IMR-90 (cell line): ENCODE results near the gene APOBEC3F. TPM values are rescaled to one million over a fixed set of nuclear protein-coding genes. Genes with fewer than 3 reads are reported as not detected.

ENCODE experiments used
- ATAC-seq: fragments of 200-7000 bp; cut with Tn5 transposase; 2 replicates; pipeline ENCODE4 v1.9.1; 2020; ENCODE audit warnings: low read depth, mild to moderate bottlenecking, moderate library complexity
- BruUV-seq: library from RNA; stranded (reverse); fragments of 400-500 nt; replicated peaks from 2 replicates; lab custom pipeline; 2021; lab: Mats Ljungman, UMichigan
- CTCF ChIA-PET: fragments of 300-600 bp; formaldehyde crosslinking; extraction: SDS; loops from one replicate; lab custom pipeline; 2021; ENCODE audit warnings: antibody characterized with exemption; lab: Yijun Ruan, JAX
- POLR2A ChIA-PET: fragments of 300-600 bp; sonication (Branson Sonifier 250); formaldehyde crosslinking; loops from one replicate; lab custom pipeline; 2022; ENCODE audit warnings: antibody characterized with exemption; ENCODE audit not compliant: unreplicated experiment; lab: Charles Lee
- DNase-seq: peaks from one replicate; pipeline ENCODE4 v3.0.0; 2013
- H2AFZ ChIP-seq: replicated peaks from 2 replicates; pipeline ENCODE3; 2013; ENCODE audit warnings: low read length, mild to moderate bottlenecking; ENCODE audit not compliant: poor library complexity
- H2AK5ac ChIP-seq: 2 replicates; pipeline ENCODE4 v1.6.1; 2013; ENCODE audit warnings: low read depth, low read length, inconsistent platforms
- H2AK9ac ChIP-seq: replicated peaks from 2 replicates; pipeline ENCODE3; 2013; ENCODE audit warnings: mild to moderate bottlenecking, low read depth, low read length, moderate library complexity; ENCODE audit not compliant: poor library complexity
- H2BK120ac ChIP-seq: 2 replicates; pipeline ENCODE4 v1.6.1; 2013; ENCODE audit warnings: low read depth, low read length, inconsistent platforms
- H2BK15ac ChIP-seq: 3 replicates; pipeline ENCODE4 v1.6.1; 2013; ENCODE audit warnings: low read depth, low read length, inconsistent platforms
- H2BK20ac ChIP-seq: 2 replicates; pipeline ENCODE4 v1.6.1; 2013; ENCODE audit warnings: low read depth, mild to moderate bottlenecking, inconsistent platforms, low read length, moderate library complexity
- H2BK5ac ChIP-seq: 2 replicates; pipeline ENCODE4 v1.6.1; 2013; ENCODE audit warnings: mild to moderate bottlenecking, low read depth, low read length, inconsistent platforms; ENCODE audit not compliant: poor library complexity, severe bottlenecking
- H3K14ac ChIP-seq: replicated peaks from 2 replicates; pipeline ENCODE4 v1.6.1; 2013; ENCODE audit warnings: low read depth, low read length, inconsistent platforms
- H3K18ac ChIP-seq: 2 replicates; pipeline ENCODE4 v1.6.1; 2013; ENCODE audit warnings: low read depth, low read length, control low read depth
- H3K23ac ChIP-seq: 2 replicates; pipeline ENCODE4 v1.6.1; 2013; ENCODE audit warnings: low read depth, low read length, inconsistent platforms
- H3K27ac ChIP-seq: 2 replicates; pipeline ENCODE4 v1.5.1; 2013; ENCODE audit warnings: mild to moderate bottlenecking, control low read depth, low read length; ENCODE audit not compliant: insufficient read depth
- H3K27me3 ChIP-seq: 2 replicates; pipeline ENCODE4 v1.6.1; 2013; ENCODE audit warnings: low read length; ENCODE audit not compliant: control insufficient read depth, insufficient read depth
- H3K36me3 ChIP-seq: 2 replicates; pipeline ENCODE4 v1.6.1; 2013; ENCODE audit warnings: low read length, mixed read lengths; ENCODE audit not compliant: control insufficient read depth, insufficient read depth
- H3K4ac ChIP-seq: 2 replicates; pipeline ENCODE4 v1.6.1; 2013; ENCODE audit warnings: low read depth, low read length, inconsistent platforms
- H3K4me1 ChIP-seq: 2 replicates; pipeline ENCODE4 v1.6.1; 2013; ENCODE audit warnings: low read length, mixed read lengths; ENCODE audit not compliant: control insufficient read depth, insufficient read depth
- H3K4me2 ChIP-seq: 2 replicates; pipeline ENCODE4 v1.6.1; 2013; ENCODE audit warnings: low read depth, mild to moderate bottlenecking, control low read depth, low read length, moderate library complexity
- H3K4me3 ChIP-seq: 2 replicates; pipeline ENCODE4 v1.5.1; 2013; ENCODE audit warnings: low read depth, mild to moderate bottlenecking, control low read depth, low read length, moderate library complexity; ENCODE audit not compliant: insufficient read depth
- H3K56ac ChIP-seq: 2 replicates; pipeline ENCODE4 v1.6.1; 2013; ENCODE audit warnings: low read length, inconsistent platforms; ENCODE audit not compliant: insufficient read depth; ENCODE audit errors: extremely low read depth
- H3K79me1 ChIP-seq, 2 experiments: 2 replicates each; pipeline ENCODE4 v1.6.1; 2013; ENCODE audit warnings: low read length in 2 of 2, inconsistent platforms in 1 of 2, low read depth in 1 of 2
- H3K9ac ChIP-seq: 2 replicates; pipeline ENCODE4 v1.6.1; 2013; ENCODE audit warnings: low read depth, low read length, control low read depth
- H3K9me1 ChIP-seq: 2 replicates; pipeline ENCODE4 v1.6.1; 2013; ENCODE audit warnings: low read length, inconsistent platforms; ENCODE audit not compliant: insufficient read depth
- H3K9me3 ChIP-seq: 2 replicates; pipeline ENCODE4 v1.6.1; 2013; ENCODE audit warnings: low read length; ENCODE audit not compliant: control insufficient read depth, insufficient read depth
- H4K20me1 ChIP-seq: 2 replicates; pipeline ENCODE4 v1.6.1; 2013; ENCODE audit warnings: low read length, inconsistent platforms; ENCODE audit not compliant: insufficient read depth
- H4K5ac ChIP-seq: 2 replicates; pipeline ENCODE4 v1.6.1; 2013; ENCODE audit warnings: mild to moderate bottlenecking, low read depth, low read length, control low read depth
- H4K8ac ChIP-seq, 2 experiments: 2 replicates each; pipeline ENCODE4 v1.6.1; 2013; ENCODE audit warnings: low read depth in 2 of 2, low read length in 2 of 2, control low read depth in 1 of 2, inconsistent platforms in 1 of 2
- H4K91ac ChIP-seq: 2 replicates; pipeline ENCODE4 v1.6.1; 2013; ENCODE audit warnings: low read depth, low read length, inconsistent platforms; ENCODE audit not compliant: insufficient read depth
- BHLHE40 ChIP-seq: fragments of 150-350 bp; IDR thresholded peaks from 2 replicates; pipeline ENCODE4 v1.6.1; 2016; ENCODE audit warnings: mild to moderate bottlenecking, low read depth, low read length
- CEBPB ChIP-seq: IDR thresholded peaks from 2 replicates; pipeline ENCODE4 v1.6.1; 2012; ENCODE audit warnings: low read depth, low read length, improper control_type of control experiment
- CHD1 ChIP-seq: IDR thresholded peaks from 2 replicates; pipeline ENCODE4 v1.6.1; 2012; ENCODE audit warnings: low read depth, low read length, improper control_type of control experiment
- CTCF ChIP-seq: conservative IDR thresholded peaks from 2 replicates; pipeline ENCODE4 v1.5.1; 2012; ENCODE audit warnings: mild to moderate bottlenecking, low read depth, low read length, improper control_type of control experiment
- ELK1 ChIP-seq: fragments of 150-350 bp; IDR thresholded peaks from 2 replicates; pipeline ENCODE4 v1.6.1; 2016; ENCODE audit warnings: low read depth, mild to moderate bottlenecking, low read length, moderate library complexity, borderline replicate concordance
- FOS ChIP-seq: fragments of 150-350 bp; IDR thresholded peaks from 2 replicates; pipeline ENCODE4 v1.6.1; 2016; ENCODE audit warnings: low read depth, low read length
- MAFK ChIP-seq: IDR thresholded peaks from 2 replicates; pipeline ENCODE4 v1.6.1; 2012; ENCODE audit warnings: low read depth, low read length, improper control_type of control experiment
- MAZ ChIP-seq: IDR thresholded peaks from 2 replicates; pipeline ENCODE4 v1.6.1; 2012; ENCODE audit warnings: low read depth, mild to moderate bottlenecking, low read length, improper control_type of control experiment, moderate library complexity, borderline replicate concordance
- MXI1 ChIP-seq: IDR thresholded peaks from 2 replicates; pipeline ENCODE4 v1.6.1; 2012; ENCODE audit warnings: low read depth, mild to moderate bottlenecking, low read length, moderate library complexity, borderline replicate concordance
- NFE2L2 ChIP-seq: fragments of 150-350 bp; IDR thresholded peaks from 2 replicates; pipeline ENCODE4 v1.6.1; 2016; ENCODE audit warnings: low read depth, mild to moderate bottlenecking, low read length
- POLR2A ChIP-seq: IDR thresholded peaks from 2 replicates; pipeline ENCODE4 v1.6.1; 2012; ENCODE audit warnings: mild to moderate bottlenecking, low read depth, low read length
- RAD21 ChIP-seq: IDR thresholded peaks from 2 replicates; pipeline ENCODE4 v1.6.1; 2012; ENCODE audit warnings: low read length, improper control_type of control experiment
- RCOR1 ChIP-seq: IDR thresholded peaks from 2 replicates; pipeline ENCODE4 v1.6.1; 2012; ENCODE audit warnings: mild to moderate bottlenecking, low read length, improper control_type of control experiment; ENCODE audit not compliant: insufficient replicate concordance
- RFX5 ChIP-seq: IDR thresholded peaks from 2 replicates; pipeline ENCODE4 v1.8.0; 2012; ENCODE audit warnings: low read depth, mild to moderate bottlenecking, low read length, moderate library complexity
- SMC3 ChIP-seq: fragments of 150-350 bp; IDR thresholded peaks from 2 replicates; pipeline ENCODE4 v1.6.1; 2016; ENCODE audit warnings: low read depth, mild to moderate bottlenecking, antibody characterized with exemption, low read length, moderate library complexity
- USF2 ChIP-seq: fragments of 150-350 bp; IDR thresholded peaks from 2 replicates; pipeline ENCODE4 v1.6.1; 2017; ENCODE audit warnings: mild to moderate bottlenecking, antibody characterized with exemption, low read length, low read depth
- WGBS, 2 experiments: methylation state at CpG; one replicate each; pipeline versions ENCODE4 v1.1.5 to v1.1.7; 2013; ENCODE audit warnings: missing lambda C conversion rate in 2 of 2; ENCODE audit not compliant: insufficient read length in 1 of 2; ENCODE audit errors: extremely low coverage in 2 of 2; 5-methylcytosine and 5-hydroxymethylcytosine counted together
- dilution Hi-C: fragments of 300-500 bp; cut with HindIII; formaldehyde crosslinking; loops from one replicate; pipeline ENCODE4 v1.14.3; 2018; ENCODE audit warnings: low sequenced_read_pairs; ENCODE audit not compliant: unreplicated experiment
- in situ Hi-C: fragments of 300-500 bp; cut with MboI; formaldehyde crosslinking; loops from 3 replicates; pipeline ENCODE4 v1.14.3; 2019; ENCODE audit warnings: low sequenced_read_pairs, inconsistent platforms, mixed read lengths
- intact Hi-C: fragments of 100-400 bp; cut with micrococcal nuclease; formaldehyde crosslinking; loops from 2 replicates; pipeline ENCODE4 v1.10.0; 2022
- polyA plus RNA-seq, 3 experiments: library from polyadenylated mRNA; depleted of rRNA; stranded (reverse); fragments of >200 nt; gene quantifications; 2 replicates each; pipeline ENCODE4 v1.2.3, GENCODE V29; 2012; ENCODE audit warnings: low replicate concordance in 1 of 3
- total RNA-seq: library from RNA; depleted of rRNA; stranded (reverse); fragments of >200 nt; gene quantifications from 2 replicates; pipeline ENCODE4 v1.2.3, GENCODE V29; 2012

Gene APOBEC3F
- total and polyA plus RNA-seq, 2 of the 4 experiments (the other 2 are of a cell fraction), result 3.4 to 8.3 TPM

- Histone ChIP-seq H3K27ac (no peak overlapping the region), H2BK5ac (no peak overlapping the region), H3K79me1 (no peaks in the 10 kb centered on the region), H3K23ac (no peak overlapping the region), H3K4me1 (no peaks in the 10 kb centered on the region), H2BK120ac (no peak overlapping the region), H3K4me3 (no peak overlapping the region), H3K9me1 (no peaks in the 10 kb centered on the region), H3K9ac (no peak overlapping the region), H2AFZ (no peak overlapping the region), H2BK20ac (no peak overlapping the region), H3K4ac (no peak overlapping the region), H3K27me3 (no peaks in the 10 kb centered on the region), H4K91ac (no peak overlapping the region), H3K4me2 (no peak overlapping the region), H2BK15ac (no peak overlapping the region), H3K18ac (no peak overlapping the region), H3K14ac (no peak overlapping the region), H3K9me3 (no peaks in the 10 kb centered on the region), H4K5ac (no peak overlapping the region), H3K56ac (no peak overlapping the region), H2AK9ac (no peak overlapping the region), H4K20me1 (no peaks in the 10 kb centered on the region), H3K36me3 (peaks cover 4% of the 10 kb centered on the region; the same call in 1 of the 2 replicates), H2AK5ac (no peak overlapping the region), H4K8ac (no peak overlapping the region)
- intact Hi-C loops, result no loop called here
- ChIA-PET CTCF (no interaction called here), POLR2A (no interaction called here)
- in situ Hi-C loops, result no loop called here
- dilution Hi-C loops, result no loop called here
- DNase-seq, result no peak
- no peak for TF ChIP-seq POLR2A
- no peak for TF ChIP-seq CEBPB
- no peak for TF ChIP-seq MAFK
- no peak for TF ChIP-seq MXI1
- no peak for TF ChIP-seq CHD1
- no peak for TF ChIP-seq RCOR1
- TF ChIP-seq SMC3, result no peak
- no peak for TF ChIP-seq NFE2L2
- TF ChIP-seq MAZ, result no peak
- TF ChIP-seq ELK1, result no peak
- TF ChIP-seq USF2, result no peak
- TF ChIP-seq BHLHE40, result no peak
- TF ChIP-seq RFX5, result no peak
- no peak for TF ChIP-seq FOS
- TF ChIP-seq CTCF, result no peak
- TF ChIP-seq RAD21, result no peak
- no TSS peak for BruUV-seq
- peak; percentile 71 for ATAC-seq
- 83% methylated on average over 2 of the region's 11 CpGs; no CpG with 5 or more reads in 1 of the 2 experiments for WGBS, 2 experiments
Observed at GRCh38 chr22:39028281-39028680, 12.4 kb upstream of the APOBEC3F start.
